Astrocyte (in vitro differentiated cells and primary cell): ENCODE data around the gene PROSER3.

Experiments used
- EZH2 ChIP-seq: IDR thresholded peaks from 2 replicates; pipeline ENCODE4 v1.6.1; 2012; ENCODE audit warnings: mild to moderate bottlenecking, low read length, inconsistent platforms; ENCODE audit not compliant: insufficient read depth
- TF ChIP-seq, protein P1 (sequence below): IDR thresholded peaks from 2 replicates; pipeline ENCODE4 v1.5.1; 2011; ENCODE audit warnings: low read depth, mild to moderate bottlenecking, inconsistent platforms, low read length, moderate library complexity; ENCODE audit not compliant: insufficient read depth

DNA sequence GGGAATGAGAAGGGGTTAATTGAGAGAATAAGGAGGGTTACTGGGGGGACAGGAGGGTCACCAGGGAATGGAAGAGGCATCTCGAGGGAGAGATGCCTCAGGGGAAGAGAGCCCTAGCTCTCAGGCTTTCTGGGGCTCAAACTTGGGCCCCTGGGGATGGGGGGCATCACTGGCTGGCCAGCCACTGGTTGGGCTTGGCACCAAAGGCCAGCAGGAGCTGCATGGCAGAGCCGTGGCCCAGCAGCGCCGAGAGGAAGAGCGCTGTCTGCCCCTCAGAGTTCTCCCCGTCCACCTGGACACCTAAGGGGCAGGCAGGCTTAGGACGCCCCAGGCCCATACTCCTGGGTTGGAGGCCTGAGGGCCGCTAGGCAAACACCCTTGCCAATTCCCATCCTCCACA is 34.9 kb downstream of the PROSER3 start:
- TF ChIP-seq, protein P1, sequence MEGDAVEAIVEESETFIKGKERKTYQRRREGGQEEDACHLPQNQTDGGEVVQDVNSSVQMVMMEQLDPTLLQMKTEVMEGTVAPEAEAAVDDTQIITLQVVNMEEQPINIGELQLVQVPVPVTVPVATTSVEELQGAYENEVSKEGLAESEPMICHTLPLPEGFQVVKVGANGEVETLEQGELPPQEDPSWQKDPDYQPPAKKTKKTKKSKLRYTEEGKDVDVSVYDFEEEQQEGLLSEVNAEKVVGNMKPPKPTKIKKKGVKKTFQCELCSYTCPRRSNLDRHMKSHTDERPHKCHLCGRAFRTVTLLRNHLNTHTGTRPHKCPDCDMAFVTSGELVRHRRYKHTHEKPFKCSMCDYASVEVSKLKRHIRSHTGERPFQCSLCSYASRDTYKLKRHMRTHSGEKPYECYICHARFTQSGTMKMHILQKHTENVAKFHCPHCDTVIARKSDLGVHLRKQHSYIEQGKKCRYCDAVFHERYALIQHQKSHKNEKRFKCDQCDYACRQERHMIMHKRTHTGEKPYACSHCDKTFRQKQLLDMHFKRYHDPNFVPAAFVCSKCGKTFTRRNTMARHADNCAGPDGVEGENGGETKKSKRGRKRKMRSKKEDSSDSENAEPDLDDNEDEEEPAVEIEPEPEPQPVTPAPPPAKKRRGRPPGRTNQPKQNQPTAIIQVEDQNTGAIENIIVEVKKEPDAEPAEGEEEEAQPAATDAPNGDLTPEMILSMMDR, result no peak
- no peak for TF ChIP-seq EZH2
